Mesenteric fat pad (tissue), 1 donor: ENCODE data around the gene RNF212. TPM values are rescaled to one million over a fixed set of nuclear protein-coding genes. Genes with fewer than 3 reads are reported as not detected.
"Not testable (repeated sequence)": the region's sequence is repeated elsewhere in the genome, so short reads cannot be mapped to it uniquely, and the experiment has no call there.

Experiments
- DNase-seq: peaks from one replicate; pipeline ENCODE4 v3.0.0-alpha.2; 2020; ENCODE audit warnings: low spot score
- total RNA-seq: library from RNA; stranded (reverse); fragmentation: NEBNext Ultra II Directional; extraction: Animal tissue kit (Norgen Biotek cat#: 25700); gene quantifications from one replicate; pipeline ENCODE4 v1.2.1, GENCODE V29; 2021
- donor health status: DM: yes; HTN: yes; CAD: no.

RNF212 gene
- total RNA-seq, 1 donor from 2014 or later = 4.2 TPM

- DNase-seq = no peak
Observed at GRCh38 chr4:1072830-1073446, 40.4 kb downstream of the RNF212 start.

- DNase-seq = no peak
Observed at GRCh38 chr4:1069394-1069793, 44.0 kb downstream of the RNF212 start.

GRCh38 chr4:1065732-1066131, 47.6 kb downstream of the RNF212 start:
- no peak for DNase-seq

GRCh38 chr4:1062419-1062818, 50.9 kb downstream of the RNF212 start:
- DNase-seq = no peak

GRCh38 chr4:1061760-1062159, 51.6 kb downstream of the RNF212 start:
- DNase-seq = no peak

- no peak for DNase-seq
Observed at GRCh38 chr4:1061056-1061700, 52.2 kb downstream of the RNF212 start.

- no peak for DNase-seq
Observed at GRCh38 chr4:1060621-1061020, 52.7 kb downstream of the RNF212 start.

- no peak for DNase-seq
Observed at GRCh38 chr4:1060121-1060520, 53.2 kb downstream of the RNF212 start.

GRCh38 chr4:1058997-1059665, 54.2 kb downstream of the RNF212 start:
- DNase-seq = no peak

GRCh38 chr4:1058198-1058996, 55.0 kb downstream of the RNF212 start:
- no peak for DNase-seq

- no peak for DNase-seq
Observed at GRCh38 chr4:1057403-1057745, 56.0 kb downstream of the RNF212 start.

- no peak for DNase-seq
Observed at GRCh38 chr4:1056671-1057402, 56.5 kb downstream of the RNF212 start.

GRCh38 chr4:1055721-1056590, 57.4 kb downstream of the RNF212 start:
- no peak for DNase-seq

- not testable (repeated sequence) for DNase-seq
Observed at GRCh38 chr4:1055243-1055701, 58.1 kb downstream of the RNF212 start.

- DNase-seq = not testable (repeated sequence)
Observed at GRCh38 chr4:1054696-1055242, 58.6 kb downstream of the RNF212 start.

GRCh38 chr4:1053891-1054290, 59.5 kb downstream of the RNF212 start:
- DNase-seq = not testable (repeated sequence)

GRCh38 chr4:1053080-1053661, 60.2 kb downstream of the RNF212 start:
- no peak for DNase-seq

GRCh38 chr4:1052231-1052671, 61.1 kb downstream of the RNF212 start:
- DNase-seq = peak; percentile 65

- DNase-seq = peak; percentile 68
Observed at GRCh38 chr4:1051472-1051871, 61.9 kb downstream of the RNF212 start.
